ENCODE results near the gene CCDC9. TPM values are rescaled to one million over a fixed set of nuclear protein-coding genes. Genes with fewer than 3 reads are reported as not detected.

CCDC9 gene
- total and polyA plus RNA-seq, 2 of the 8 experiments (the other 6 are each of a cell fraction or from before 2014, with no cell fraction given) = 3.7 to 29.8 TPM

DNA sequence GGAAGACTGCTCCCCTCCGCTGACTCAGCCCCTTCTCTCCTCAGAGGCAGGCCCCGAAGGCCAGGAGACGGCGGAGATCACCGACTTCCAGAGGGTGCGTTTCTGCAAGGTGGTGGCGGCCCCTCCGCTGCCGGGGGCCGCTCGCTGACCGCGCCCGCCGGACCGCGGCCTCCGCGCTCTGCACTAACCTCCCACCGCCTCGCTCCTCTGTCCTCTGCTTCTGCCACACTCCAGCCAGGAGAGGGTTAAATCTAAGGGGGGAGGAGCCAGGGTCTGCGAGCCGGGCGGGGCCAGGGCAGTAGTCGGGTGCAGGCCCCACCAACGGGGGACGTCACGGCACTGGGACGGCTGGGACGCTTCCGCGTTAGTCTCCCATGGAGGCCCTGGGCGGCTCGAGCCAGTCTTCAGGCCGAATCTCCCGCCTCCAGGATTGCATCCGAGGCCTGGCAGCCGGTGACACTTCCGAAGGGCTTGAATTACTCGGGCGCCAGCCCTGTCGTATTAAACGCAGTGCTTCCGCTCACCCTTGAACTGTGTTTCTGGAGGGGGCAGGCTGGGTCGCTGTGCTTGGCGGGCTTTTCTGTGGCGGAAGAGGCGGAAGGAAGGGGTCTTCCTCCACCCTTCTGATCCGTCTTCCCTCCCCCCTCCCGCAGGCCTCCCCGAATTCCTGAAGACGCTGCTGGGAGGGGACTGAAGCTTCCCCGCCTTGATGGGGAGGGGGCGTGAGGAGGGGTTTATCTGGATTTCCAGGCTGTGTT lies 17.2 kb downstream of the CCDC9 start (continued):
- TF ChIP-seq RNF2 (IDR thresholded peaks at IDR 0.05; ENCODE audit: borderline replicate concordance, low read depth, low read length, missing control alignments, poor library complexity, severe bottlenecking) (no peak), EGR1 (IDR thresholded peaks at IDR 0.05; ENCODE audit: borderline replicate concordance, low read depth, low read length) (no peak), KDM1A (IDR thresholded peaks at IDR 0.05; ENCODE audit: borderline replicate concordance, low read length) (no peak), TAF1 (IDR thresholded peaks at IDR 0.05; ENCODE audit: low read depth, low read length) (peak; percentile 88), HDAC6 (IDR thresholded peaks at IDR 0.05; ENCODE audit: low read depth, low read length) (no peak), GABPA (IDR thresholded peaks at IDR 0.05; ENCODE audit: borderline replicate concordance, insufficient read depth, low read length) (0 out of 2 replicates have a peak, but pooled peaks have one; percentile 64), BCL11A (IDR thresholded peaks at IDR 0.05; ENCODE audit: low read depth in 2 of 2, low read length in 2 of 2) (no peak), RAD21 (IDR thresholded peaks at IDR 0.05 in 1 of 2, conservative IDR thresholded peaks at IDR 0.05 in 1 of 2; ENCODE audit: low read depth in 2 of 2, low read length in 2 of 2) (no peak), CBX8 (IDR thresholded peaks at IDR 0.05; ENCODE audit: borderline replicate concordance, low read depth, low read length) (no peak), KDM4A (IDR thresholded peaks at IDR 0.05; ENCODE audit: low read depth, low read length, severe bottlenecking) (no peak), CHD1 (IDR thresholded peaks at IDR 0.05; ENCODE audit: low read depth, low read length) (no peak), EP300 (IDR thresholded peaks at IDR 0.05; ENCODE audit: borderline replicate concordance in 1 of 2, low read depth in 2 of 2, low read length in 2 of 2) (no peak), NANOG (IDR thresholded peaks at IDR 0.05; ENCODE audit: insufficient read depth, low read depth, low read length, poor library complexity, severe bottlenecking) (no peak), GTF2F1 (IDR thresholded peaks at IDR 0.05; ENCODE audit: borderline replicate concordance, low read depth, low read length) (no peak), EZH2 (IDR thresholded peaks at IDR 0.05; ENCODE audit: low read depth, low read length, severe bottlenecking) (no peak)
- TF ChIP-seq, protein P1, sequence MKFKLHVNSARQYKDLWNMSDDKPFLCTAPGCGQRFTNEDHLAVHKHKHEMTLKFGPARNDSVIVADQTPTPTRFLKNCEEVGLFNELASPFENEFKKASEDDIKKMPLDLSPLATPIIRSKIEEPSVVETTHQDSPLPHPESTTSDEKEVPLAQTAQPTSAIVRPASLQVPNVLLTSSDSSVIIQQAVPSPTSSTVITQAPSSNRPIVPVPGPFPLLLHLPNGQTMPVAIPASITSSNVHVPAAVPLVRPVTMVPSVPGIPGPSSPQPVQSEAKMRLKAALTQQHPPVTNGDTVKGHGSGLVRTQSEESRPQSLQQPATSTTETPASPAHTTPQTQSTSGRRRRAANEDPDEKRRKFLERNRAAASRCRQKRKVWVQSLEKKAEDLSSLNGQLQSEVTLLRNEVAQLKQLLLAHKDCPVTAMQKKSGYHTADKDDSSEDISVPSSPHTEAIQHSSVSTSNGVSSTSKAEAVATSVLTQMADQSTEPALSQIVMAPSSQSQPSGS (IDR thresholded peaks at IDR 0.05; ENCODE audit: low read length) = 0 out of 2 replicates have a peak, but pooled peaks have one; percentile 9

All from H1 (cell line).